ENCODE measurements around the gene PSMD13. TPM values are rescaled to one million over a fixed set of nuclear protein-coding genes. Genes with fewer than 3 reads are reported as not detected.
A peak's percentile ranks its signal among the peaks of the same experiment; 100 is the strongest.
"Not testable (repeated sequence)": the region's sequence is repeated elsewhere in the genome, so short reads cannot be mapped to it uniquely, and the experiment has no call there.

The PSMD13 gene
- total RNA-seq, 1 donor from 2014 or later = 104 TPM

GRCh38 chr11:225734-226453 lies 10.9 kb upstream of the PSMD13 start:
- Histone ChIP-seq H3K36me3 (ENCODE audit: control insufficient read depth in 3 of 3, insufficient read depth in 3 of 3, low read length in 3 of 3) (peaks cover 16 to 30% (median 22%) of the 10 kb centered on the region in 3 donors), H3K9ac (ENCODE audit: low read depth in 1 of 3, low read length in 3 of 3) (no peak overlapping the region), H3K4me3 (ENCODE audit: low read length in 3 of 3) (no peak overlapping the region), H3K9me3 (ENCODE audit: control insufficient read depth in 3 of 3, low read length in 3 of 3) (no peaks in the 10 kb centered on the region), H3K27me3 (ENCODE audit: control insufficient read depth in 3 of 3, insufficient read depth in 3 of 3, low read length in 3 of 3) (no peaks in the 10 kb centered on the region), H3K4me1 (ENCODE audit: control insufficient read depth in 3 of 3, insufficient read depth in 3 of 3, low read length in 3 of 3) (peaks cover 0 to 7% (median 5%) of the 10 kb centered on the region in 3 donors), H3K27ac (ENCODE audit: low read depth, low read length) (no peak overlapping the region)

GRCh38 chr11:227824-228379 lies 8.9 kb upstream of the PSMD13 start:
- H3K4me1 ChIP-seq (ENCODE audit: control insufficient read depth in 3 of 3, insufficient read depth in 3 of 3, low read length in 3 of 3) = peaks cover 0 to 7% (median 5%) of the 10 kb centered on the region in 3 donors
- no peaks in the 10 kb centered on the region for H3K9me3 ChIP-seq (ENCODE audit: control insufficient read depth in 3 of 3, low read length in 3 of 3)
- H3K27ac ChIP-seq (ENCODE audit: low read depth, low read length) = no peak overlapping the region
- no peak overlapping the region for H3K9ac ChIP-seq (ENCODE audit: low read depth in 1 of 3, low read length in 3 of 3)
- H3K27me3 ChIP-seq (ENCODE audit: control insufficient read depth in 3 of 3, insufficient read depth in 3 of 3, low read length in 3 of 3) = no peaks in the 10 kb centered on the region
- H3K36me3 ChIP-seq (ENCODE audit: control insufficient read depth in 3 of 3, insufficient read depth in 3 of 3, low read length in 3 of 3) = peaks cover 13 to 17% (median 15%) of the 10 kb centered on the region in 3 donors
- H3K4me3 ChIP-seq (ENCODE audit: low read length in 3 of 3) = no peak overlapping the region

- H3K36me3 ChIP-seq (ENCODE audit: control insufficient read depth in 3 of 3, insufficient read depth in 3 of 3, low read length in 3 of 3) = peaks cover 11 to 19% (median 14%) of the 10 kb centered on the region in 3 donors
- no peaks in the 10 kb centered on the region for H3K27me3 ChIP-seq (ENCODE audit: control insufficient read depth in 3 of 3, insufficient read depth in 3 of 3, low read length in 3 of 3)
- H3K27ac ChIP-seq (ENCODE audit: low read depth, low read length) = no peak overlapping the region
- no peak overlapping the region for H3K4me3 ChIP-seq (ENCODE audit: low read length in 3 of 3)
- H3K4me1 ChIP-seq (ENCODE audit: control insufficient read depth in 3 of 3, insufficient read depth in 3 of 3, low read length in 3 of 3) = peaks cover 4 to 5% (median 4%) of the 10 kb centered on the region in 3 donors
- no peak overlapping the region for H3K9ac ChIP-seq (ENCODE audit: low read depth in 1 of 3, low read length in 3 of 3)
- H3K9me3 ChIP-seq (ENCODE audit: control insufficient read depth in 3 of 3, low read length in 3 of 3) = no peaks in the 10 kb centered on the region
These were observed 6.3 kb upstream of the PSMD13 start for GRCh38 chr11:230431-230830.

- Histone ChIP-seq H3K4me3 (ENCODE audit: low read length in 3 of 3) (no peak overlapping the region), H3K9me3 (ENCODE audit: control insufficient read depth in 3 of 3, low read length in 3 of 3) (no peaks in the 10 kb centered on the region), H3K9ac (ENCODE audit: low read depth in 1 of 3, low read length in 3 of 3) (no peak overlapping the region), H3K4me1 (ENCODE audit: control insufficient read depth in 3 of 3, insufficient read depth in 3 of 3, low read length in 3 of 3) (peaks cover 14 to 19% (median 15%) of the 10 kb centered on the region in 3 donors), H3K27ac (ENCODE audit: low read depth, low read length) (no peak overlapping the region), H3K36me3 (ENCODE audit: control insufficient read depth in 3 of 3, insufficient read depth in 3 of 3, low read length in 3 of 3) (peaks cover 7 to 15% (median 12%) of the 10 kb centered on the region in 3 donors), H3K27me3 (ENCODE audit: control insufficient read depth in 3 of 3, insufficient read depth in 3 of 3, low read length in 3 of 3) (no peaks in the 10 kb centered on the region)
These were observed 3.8 kb upstream of the PSMD13 start for GRCh38 chr11:232783-233565.

GRCh38 chr11:235180-235579 lies 1.6 kb upstream of the PSMD13 start:
- no peaks in the 10 kb centered on the region for H3K27me3 ChIP-seq (ENCODE audit: control insufficient read depth in 3 of 3, insufficient read depth in 3 of 3, low read length in 3 of 3)
- peak overlapping the region; percentile 91 to 97 (median 96) for H3K9ac ChIP-seq (ENCODE audit: low read depth in 1 of 3, low read length in 3 of 3)
- peak overlapping the region; percentile 97 to 99 (median 97) for H3K4me3 ChIP-seq (ENCODE audit: low read length in 3 of 3)
- H3K27ac ChIP-seq (ENCODE audit: low read depth, low read length) = no peak overlapping the region
- no peaks in the 10 kb centered on the region for H3K9me3 ChIP-seq (ENCODE audit: control insufficient read depth in 3 of 3, low read length in 3 of 3)
- H3K36me3 ChIP-seq (ENCODE audit: control insufficient read depth in 3 of 3, insufficient read depth in 3 of 3, low read length in 3 of 3) = peaks cover 12 to 18% (median 14%) of the 10 kb centered on the region in 3 donors
- peaks cover 19 to 24% (median 23%) of the 10 kb centered on the region in 3 donors for H3K4me1 ChIP-seq (ENCODE audit: control insufficient read depth in 3 of 3, insufficient read depth in 3 of 3, low read length in 3 of 3)

- Histone ChIP-seq H3K4me3 (ENCODE audit: low read length in 3 of 3) (peak overlapping the region; percentile 97 to 99 (median 97)), H3K27me3 (ENCODE audit: control insufficient read depth in 3 of 3, insufficient read depth in 3 of 3, low read length in 3 of 3) (no peaks in the 10 kb centered on the region), H3K9me3 (ENCODE audit: control insufficient read depth in 3 of 3, low read length in 3 of 3) (no peaks in the 10 kb centered on the region), H3K9ac (ENCODE audit: low read depth in 1 of 3, low read length in 3 of 3) (peak overlapping the region; percentile 91 to 97 (median 96)), H3K4me1 (ENCODE audit: control insufficient read depth in 3 of 3, insufficient read depth in 3 of 3, low read length in 3 of 3) (peaks cover 19 to 24% (median 23%) of the 10 kb centered on the region in 3 donors), H3K36me3 (ENCODE audit: control insufficient read depth in 3 of 3, insufficient read depth in 3 of 3, low read length in 3 of 3) (peaks cover 10 to 17% (median 14%) of the 10 kb centered on the region in 3 donors), H3K27ac (ENCODE audit: low read depth, low read length) (peak overlapping the region; percentile 96)
These were observed 1.2 kb upstream of the PSMD13 start for GRCh38 chr11:235609-235996.

GRCh38 chr11:235997-236773 lies 591 bp upstream of the PSMD13 start, which contains the start of gene SIRT3:
Gene SIRT3 (minus strand): TSS chr11:236342. CDS start chr11:236328, 14 bp downstream.
- H3K4me1 ChIP-seq (ENCODE audit: control insufficient read depth in 3 of 3, insufficient read depth in 3 of 3, low read length in 3 of 3) = peaks cover 21 to 28% (median 25%) of the 10 kb centered on the region in 3 donors

GRCh38 chr11:238346-238745 lies 1.6 kb downstream of the PSMD13 start:
- not testable (repeated sequence) for H3K9me3 ChIP-seq (ENCODE audit: control insufficient read depth in 3 of 3, low read length in 3 of 3); H3K9ac ChIP-seq (ENCODE audit: low read depth in 1 of 3, low read length in 3 of 3); H3K27ac ChIP-seq (ENCODE audit: low read depth, low read length); H3K27me3 ChIP-seq (ENCODE audit: control insufficient read depth in 3 of 3, insufficient read depth in 3 of 3, low read length in 3 of 3)
- Histone ChIP-seq H3K4me3 (ENCODE audit: low read length in 3 of 3) (peak overlapping the region in 1 of 3 donors; percentile 10), H3K4me1 (ENCODE audit: control insufficient read depth in 3 of 3, insufficient read depth in 3 of 3, low read length in 3 of 3) (peaks cover 31 to 38% (median 36%) of the 10 kb centered on the region in 3 donors), H3K36me3 (ENCODE audit: control insufficient read depth in 3 of 3, insufficient read depth in 3 of 3, low read length in 3 of 3) (peaks cover 11 to 25% (median 20%) of the 10 kb centered on the region in 3 donors)

More at GRCh38 chr11:235997-236773, 591 bp upstream of the PSMD13 start, which contains the start of gene SIRT3:
- peak within 1 kb of the TSS; percentile 94 to 97 (median 96) for H3K9ac ChIP-seq (ENCODE audit: low read depth in 1 of 3, low read length in 3 of 3)
- H3K36me3 ChIP-seq (ENCODE audit: control insufficient read depth in 3 of 3, insufficient read depth in 3 of 3, low read length in 3 of 3) = peaks cover 10 to 20% (median 15%) of the 10 kb centered on the region in 3 donors
- peak within 1 kb of the TSS; percentile 96 for H3K27ac ChIP-seq (ENCODE audit: low read depth, low read length)
- H3K4me3 ChIP-seq (ENCODE audit: low read length in 3 of 3) = peak within 1 kb of the TSS; percentile 97 to 100 (median 99)
- H3K27me3 ChIP-seq (ENCODE audit: control insufficient read depth in 3 of 3, insufficient read depth in 3 of 3, low read length in 3 of 3) = no peaks in the 10 kb centered on the region
- H3K9me3 ChIP-seq (ENCODE audit: control insufficient read depth in 3 of 3, low read length in 3 of 3) = no peaks in the 10 kb centered on the region

GRCh38 chr11:240315-240714 lies 3.5 kb downstream of the PSMD13 start:
- Histone ChIP-seq H3K36me3 (ENCODE audit: control insufficient read depth in 3 of 3, insufficient read depth in 3 of 3, low read length in 3 of 3) (peaks cover 25 to 40% (median 32%) of the 10 kb centered on the region in 3 donors), H3K4me3 (ENCODE audit: low read length in 3 of 3) (no peak overlapping the region), H3K9me3 (ENCODE audit: control insufficient read depth in 3 of 3, low read length in 3 of 3) (no peaks in the 10 kb centered on the region), H3K27me3 (ENCODE audit: control insufficient read depth in 3 of 3, insufficient read depth in 3 of 3, low read length in 3 of 3) (no peaks in the 10 kb centered on the region), H3K9ac (ENCODE audit: low read depth in 1 of 3, low read length in 3 of 3) (no peak overlapping the region), H3K4me1 (ENCODE audit: control insufficient read depth in 3 of 3, insufficient read depth in 3 of 3, low read length in 3 of 3) (peaks cover 29 to 35% (median 32%) of the 10 kb centered on the region in 3 donors), H3K27ac (ENCODE audit: low read depth, low read length) (no peak overlapping the region)

All from skeletal muscle tissue (tissue), 4 donors.